Suprapubic skin (tissue), 3 donors: Measurements from ENCODE around the gene PPP1R14C.

Experiments used
- CTCF ChIP-seq, 2 donors: fragments of 200-600 bp in 1 of 2; fragments of 450-650 bp in 1 of 2; sonication (generic) in 1 of 2; IDR thresholded peaks; one replicate each; pipeline ENCODE4 v1.5.1; 2016 to 2019; ENCODE audit warnings: antibody characterized with exemption in 2 of 2, mild to moderate bottlenecking in 1 of 2, moderate library complexity in 1 of 2
- POLR2A ChIP-seq, 2 donors: fragments of 450-650 bp; IDR thresholded peaks; one replicate each; pipeline ENCODE4 v1.6.1; 2017; ENCODE audit warnings: antibody characterized with exemption in 2 of 2, mild to moderate bottlenecking in 2 of 2, moderate library complexity in 2 of 2

- TF ChIP-seq CTCF (IDR thresholded peaks at IDR 0.05) (no peak), POLR2A (IDR thresholded peaks at IDR 0.05) (no peak)
Observed at GRCh38 chr6:150159757-150160156, 16.9 kb downstream of the PPP1R14C start.
